Glomerular endothelial cell (primary cell): Measurements from ENCODE around the gene PHF3. TPM values are rescaled to one million over a fixed set of nuclear protein-coding genes. Genes with fewer than 3 reads are reported as not detected.

Experiments used
- DNase-seq: peaks from one replicate; pipeline ENCODE4 v3.0.0-alpha.2; 2011; ENCODE audit warnings: low read depth, low spot score; ENCODE audit errors: extremely low read depth
- total RNA-seq: library from RNA; depleted of rRNA; stranded (reverse); fragments of >200 nt; gene quantifications from 2 replicates; pipeline ENCODE4 v1.2.3, GENCODE V29; 2015

Gene PHF3
- total RNA-seq, 1 donor from 2014 or later = 33.9 TPM

GRCh38 chr6:63757826-63758225, 122.2 kb downstream of the PHF3 start:
- no peak for DNase-seq

- no peak for DNase-seq
These were observed 124.1 kb downstream of the PHF3 start for GRCh38 chr6:63759605-63760105.

- DNase-seq = no peak
These were observed 124.6 kb downstream of the PHF3 start for GRCh38 chr6:63760199-63760598.

- peak; percentile 27 for DNase-seq
These were observed 128.8 kb downstream of the PHF3 start for GRCh38 chr6:63764318-63764916.

Other genes starting within 250 kb of the PHF3 start
- gene PTP4A1, start 63.3 kb upstream of the PHF3 start, total RNA-seq = 49.4 and 56.4 TPM in 2 replicates